H9 (cell line): ENCODE data around the gene PLA2G2E. TPM values are rescaled to one million over a fixed set of nuclear protein-coding genes. Genes with fewer than 3 reads are reported as not detected.

Source experiments
- DNase-seq: peaks from one replicate; pipeline ENCODE4 v3.0.0-alpha.2; 2017
- H2AFZ ChIP-seq: one replicate; pipeline ENCODE4 v1.6.1; 2013; ENCODE audit warnings: mild to moderate bottlenecking, low read length, control low read depth, moderate library complexity
- H2AK5ac ChIP-seq: 2 replicates; pipeline ENCODE4 v1.6.1; 2013; ENCODE audit warnings: low read length, control low read depth, mixed read lengths; ENCODE audit not compliant: insufficient read length
- H2BK120ac ChIP-seq: one replicate; pipeline ENCODE4 v1.6.1; 2013; ENCODE audit warnings: low read depth, mild to moderate bottlenecking, low read length, control low read depth, inconsistent platforms; ENCODE audit not compliant: poor library complexity, severe bottlenecking
- H2BK12ac ChIP-seq: 2 replicates; pipeline ENCODE4 v1.6.1; 2013; ENCODE audit warnings: low read length, control low read depth, mixed read lengths, low read depth; ENCODE audit not compliant: insufficient read length
- H2BK15ac ChIP-seq: 2 replicates; pipeline ENCODE4 v1.6.1; 2013; ENCODE audit warnings: low read depth, low read length, control low read depth
- H2BK20ac ChIP-seq: one replicate; pipeline ENCODE4 v1.6.1; 2013; ENCODE audit warnings: low read depth, mild to moderate bottlenecking, low read length, control low read depth, inconsistent platforms; ENCODE audit not compliant: poor library complexity, severe bottlenecking
- H2BK5ac ChIP-seq: 2 replicates; pipeline ENCODE4 v1.6.1; 2013; ENCODE audit warnings: low read length, control low read depth, mixed read lengths; ENCODE audit not compliant: insufficient read length
- H3K14ac ChIP-seq: 2 replicates; pipeline ENCODE4 v1.6.1; 2013; ENCODE audit warnings: low read length, control low read depth; ENCODE audit not compliant: insufficient read depth
- H3K18ac ChIP-seq: 2 replicates; pipeline ENCODE4 v1.6.1; 2013; ENCODE audit warnings: low read depth, mild to moderate bottlenecking, mixed read lengths, low read length, control low read depth; ENCODE audit not compliant: insufficient read length
- H3K23ac ChIP-seq: 2 replicates; pipeline ENCODE4 v1.6.1; 2013; ENCODE audit warnings: low read length, control low read depth, mixed read lengths, low read depth; ENCODE audit not compliant: insufficient read length
- H3K23me2 ChIP-seq: 2 replicates; pipeline ENCODE4 v1.6.1; 2013; ENCODE audit warnings: low read depth, mild to moderate bottlenecking, mixed read lengths, low read length, control low read depth; ENCODE audit not compliant: insufficient read length, poor library complexity, severe bottlenecking
- H3K27ac ChIP-seq: 2 replicates; pipeline ENCODE4 v1.5.1; 2013; ENCODE audit warnings: low read length, control low read depth, mixed read lengths, low read depth; ENCODE audit not compliant: insufficient read length
- H3K27me3 ChIP-seq: 2 replicates; pipeline ENCODE4 v1.6.1; 2013; ENCODE audit warnings: low read length, control low read depth, inconsistent platforms; ENCODE audit not compliant: insufficient read depth
- H3K4ac ChIP-seq: 2 replicates; pipeline ENCODE4 v1.6.1; 2013; ENCODE audit warnings: low read depth, mild to moderate bottlenecking, control low read depth, inconsistent platforms, low read length, moderate library complexity
- H3K4me1 ChIP-seq: 2 replicates; pipeline ENCODE4 v1.6.1; 2013; ENCODE audit warnings: low read length, control low read depth, inconsistent platforms; ENCODE audit not compliant: insufficient read depth
- H3K4me2 ChIP-seq: 2 replicates; pipeline ENCODE4 v1.6.1; 2013; ENCODE audit warnings: low read length, control low read depth, mixed read lengths; ENCODE audit not compliant: insufficient read length, insufficient read depth
- H3K56ac ChIP-seq: 2 replicates; pipeline ENCODE4 v1.6.1; 2013; ENCODE audit warnings: low read depth, mild to moderate bottlenecking, mixed read lengths, low read length, control low read depth; ENCODE audit not compliant: insufficient read length
- H3K79me1 ChIP-seq: 2 replicates; pipeline ENCODE4 v1.6.1; 2013; ENCODE audit warnings: low read depth, mild to moderate bottlenecking, moderate library complexity, low read length, control low read depth, inconsistent platforms; ENCODE audit not compliant: insufficient read depth, poor library complexity, severe bottlenecking
- H3K79me2 ChIP-seq: 2 replicates; pipeline ENCODE4 v1.6.1; 2013; ENCODE audit warnings: low read length, control low read depth, inconsistent platforms; ENCODE audit not compliant: insufficient read depth
- H3K9ac ChIP-seq: 2 replicates; pipeline ENCODE4 v1.6.1; 2013; ENCODE audit warnings: low read length, control low read depth, mixed read lengths; ENCODE audit not compliant: insufficient read length; ENCODE audit errors: extremely low read depth
- H3K9me3 ChIP-seq: one replicate; pipeline ENCODE4 v1.6.1; 2013; ENCODE audit warnings: low read depth, low read length, inconsistent platforms; ENCODE audit not compliant: control insufficient read depth
- H3T11ph ChIP-seq: one replicate; pipeline ENCODE4 v1.6.1; 2013; ENCODE audit warnings: mild to moderate bottlenecking, low read length, control low read depth, inconsistent platforms
- H4K20me1 ChIP-seq: one replicate; pipeline ENCODE4 v1.6.1; 2013; ENCODE audit not compliant: control insufficient read depth, insufficient read length, insufficient read depth
- H4K5ac ChIP-seq: 2 replicates; pipeline ENCODE4 v1.6.1; 2013; ENCODE audit warnings: low read depth, mild to moderate bottlenecking, mixed read lengths, low read length, control low read depth; ENCODE audit not compliant: insufficient read length
- H4K8ac ChIP-seq: replicated peaks from 2 replicates; pipeline ENCODE4 v1.6.1; 2013; ENCODE audit warnings: low read length, control low read depth, mixed read lengths, low read depth; ENCODE audit not compliant: insufficient read length
- H4K91ac ChIP-seq: 2 replicates; pipeline ENCODE4 v1.6.1; 2013; ENCODE audit warnings: low read depth, mild to moderate bottlenecking, moderate library complexity, mixed read lengths, low read length, control low read depth; ENCODE audit not compliant: insufficient read length
- H3K27ac Mint-ChIP-seq, 3 experiments: 2 replicates in 2 of 3; 3 replicates in 1 of 3; pipeline ENCODE4 v1.8.0; 2020 to 2021; ENCODE audit warnings: mixed read lengths in 3 of 3, mild to moderate bottlenecking in 1 of 3, moderate library complexity in 1 of 3
- H3K27me3 Mint-ChIP-seq: 2 replicates; pipeline ENCODE4 v1.8.0; 2021; ENCODE audit warnings: low read depth, mild to moderate bottlenecking, moderate library complexity, mixed read lengths
- H3K36me3 Mint-ChIP-seq, 3 experiments: 2 replicates in 2 of 3; 3 replicates in 1 of 3; pipeline ENCODE4 v1.8.0; 2020 to 2021; ENCODE audit warnings: low read depth in 3 of 3, mixed read lengths in 3 of 3; ENCODE audit not compliant: insufficient read depth in 1 of 3
- H3K4me1 Mint-ChIP-seq, 2 experiments: 2 replicates each; pipeline ENCODE4 v1.8.0; 2020; ENCODE audit warnings: mixed read lengths in 2 of 2
- H3K4me3 Mint-ChIP-seq, 2 experiments: 2 replicates in 1 of 2; 3 replicates in 1 of 2; pipeline ENCODE4 v1.8.0; 2020 to 2021; ENCODE audit warnings: mild to moderate bottlenecking in 2 of 2, mixed read lengths in 2 of 2, moderate library complexity in 1 of 2
- H3K9me3 Mint-ChIP-seq, 2 experiments: 2 replicates in 1 of 2; 3 replicates in 1 of 2; pipeline ENCODE4 v1.8.0; 2020; ENCODE audit warnings: mild to moderate bottlenecking in 2 of 2, mixed read lengths in 2 of 2, moderate library complexity in 1 of 2
- CTCF ChIP-seq: fragments of 200-600 bp; sonication (generic); conservative IDR thresholded peaks from 3 replicates; pipeline ENCODE4 v1.8.0; 2021; ENCODE audit warnings: antibody characterized with exemption, mild to moderate bottlenecking
- WGBS: extraction: QIAGEN DNeasy Blood & Tissue Kit; methylation state at CpG from one replicate; pipeline ENCODE4 v1.1.7; 2013; ENCODE audit warnings: missing lambda C conversion rate, low lambda C conversion rate, mixed read lengths; ENCODE audit not compliant: insufficient read length; ENCODE audit errors: extremely low coverage; 5-methylcytosine and 5-hydroxymethylcytosine counted together
- total RNA-seq: library from RNA; stranded (reverse); gene quantifications from 2 replicates; pipeline ENCODE4 v1.2.1, GENCODE V29; 2021

The PLA2G2E gene
- total RNA-seq, 1 experiment from 2014 or later, result not detected

DNA sequence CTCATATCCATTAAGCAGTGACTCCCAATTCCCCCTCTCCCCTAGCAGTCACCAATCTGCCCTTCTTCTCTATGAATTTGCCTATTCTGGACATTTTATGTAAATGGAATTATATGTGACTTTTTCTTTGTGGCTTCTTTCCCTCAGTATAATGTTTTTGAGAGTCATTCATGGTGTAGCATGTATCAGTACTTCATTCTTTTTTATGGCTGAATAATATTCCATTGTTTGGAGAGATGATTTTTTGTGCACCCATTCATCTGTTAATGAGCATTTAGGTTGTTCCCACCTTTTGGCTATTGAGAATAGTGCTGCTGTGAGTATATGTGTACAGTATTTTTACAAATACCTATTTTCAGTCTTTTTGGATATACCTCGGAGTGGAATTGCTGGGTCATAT lies 21.8 kb downstream of the PLA2G2E start:
- no peaks in the 10 kb centered on the region for H3K79me1 ChIP-seq
- no CpG with 5 or more reads among the region's 1 CpG for WGBS
- no peak overlapping the region for H2BK15ac ChIP-seq
- no peak overlapping the region for H3K27ac ChIP-seq
- no peaks in the 10 kb centered on the region for H3K9me3 ChIP-seq
- no peak overlapping the region for H2BK12ac ChIP-seq
- no peak overlapping the region for H3K4me2 ChIP-seq
- Mint-ChIP-seq H3K4me1 (no peaks in the 10 kb centered on the region), H3K27ac (no peak overlapping the region), H3K27me3 (no peaks in the 10 kb centered on the region), H3K9me3 (no peaks in the 10 kb centered on the region), H3K4me3 (no peak overlapping the region), H3K36me3 (peaks cover 41 to 75% (median 71%) of the 10 kb centered on the region in 3 experiments; a peak in 6 of 7 replicates)
- no peak overlapping the region for H4K5ac ChIP-seq
- no peak overlapping the region for H2AFZ ChIP-seq
- H3T11ph ChIP-seq, result no peak overlapping the region
- no peak overlapping the region for H3K23ac ChIP-seq
- H3K4me1 ChIP-seq, result no peaks in the 10 kb centered on the region
- H3K9ac ChIP-seq, result no peak overlapping the region
- no peak overlapping the region for H3K56ac ChIP-seq
- no peak overlapping the region for H2BK5ac ChIP-seq
- no peak overlapping the region for H2BK20ac ChIP-seq
- H3K14ac ChIP-seq, result no peak overlapping the region
- H2BK120ac ChIP-seq, result no peak overlapping the region
- H3K4ac ChIP-seq, result no peak overlapping the region
- H3K79me2 ChIP-seq, result no peaks in the 10 kb centered on the region
- H4K20me1 ChIP-seq, result no peaks in the 10 kb centered on the region
- H3K23me2 ChIP-seq, result no peaks in the 10 kb centered on the region
- no peak for TF ChIP-seq CTCF
- H4K91ac ChIP-seq, result no peak overlapping the region
- H3K27me3 ChIP-seq, result no peaks in the 10 kb centered on the region
- no peak overlapping the region for H4K8ac ChIP-seq
- no peak overlapping the region for H2AK5ac ChIP-seq
- H3K18ac ChIP-seq, result no peak overlapping the region
- no peak for DNase-seq
